ENCODE data around the gene TPST1.

- TF ChIP-seq CTCF (IDR thresholded peaks at IDR 0.05) (no peak), POLR2A (IDR thresholded peaks at IDR 0.05) (no peak)
These were observed 35.5 kb upstream of the TPST1 start for GRCh38 chr7:66169616-66170015.
